Islet of Langerhans (tissue), 1 donor: Measurements from ENCODE around the gene PXMP2.
A peak's percentile ranks its signal among the peaks of the same experiment; 100 is the strongest.

ENCODE experiments used
- FAIRE-seq: peaks from one replicate; lab custom pipeline; 2011; peaks lifted over from hg19 to GRCh38; lab: Jason Lieb, UNC

The PXMP2 gene

GRCh38 chr12:132687211-132688164 is at the start of gene PXMP2, which contains the start of gene POLE:
Gene PXMP2 (plus strand): TSS chr12:132687587. CDS start chr12:132687671, 84 bp downstream.
Gene POLE (minus strand): TSS chr12:132687342. CDS start chr12:132687315, 27 bp downstream.
- no peak for FAIRE-seq

- FAIRE-seq = no peak
These were observed 49.6 kb upstream of the PXMP2 start for GRCh38 chr12:132637811-132638210.

GRCh38 chr12:132638541-132639408 is 48.6 kb upstream of the PXMP2 start:
- FAIRE-seq = peak; percentile 89

- FAIRE-seq = no peak
These were observed 47.3 kb upstream of the PXMP2 start for GRCh38 chr12:132639956-132640520.

GRCh38 chr12:132640936-132641335 is 46.5 kb upstream of the PXMP2 start:
- no peak for FAIRE-seq

- no peak for FAIRE-seq
These were observed 45.4 kb upstream of the PXMP2 start for GRCh38 chr12:132641811-132642650.

GRCh38 chr12:132642846-132643835 is 44.2 kb upstream of the PXMP2 start:
- FAIRE-seq = no peak

GRCh38 chr12:132646850-132647249 is 40.5 kb upstream of the PXMP2 start:
- FAIRE-seq = no peak

- no peak for FAIRE-seq
These were observed 39.5 kb upstream of the PXMP2 start for GRCh38 chr12:132647858-132648257.

- no peak for FAIRE-seq
These were observed 38.7 kb upstream of the PXMP2 start for GRCh38 chr12:132648616-132649225.

GRCh38 chr12:132649226-132649945 is 38.0 kb upstream of the PXMP2 start:
- FAIRE-seq = no peak

GRCh38 chr12:132651444-132652100 is 35.8 kb upstream of the PXMP2 start:
- FAIRE-seq = no peak

- no peak for FAIRE-seq
These were observed 33.7 kb upstream of the PXMP2 start for GRCh38 chr12:132653567-132654290.

- FAIRE-seq = no peak
These were observed 30.2 kb upstream of the PXMP2 start for GRCh38 chr12:132657004-132657727.

GRCh38 chr12:132658149-132658894 is 29.1 kb upstream of the PXMP2 start:
- FAIRE-seq = no peak

GRCh38 chr12:132659146-132659545 is 28.2 kb upstream of the PXMP2 start:
- no peak for FAIRE-seq
